Fibroblast of lung (primary cell): ENCODE results near the gene ZNF407.

Source experiments
- CTCF ChIP-seq, 2 donors: IDR thresholded peaks in 1 of 2; conservative IDR thresholded peaks in 1 of 2; 1 replicate in 1 of 2; 2 replicates in 1 of 2; pipeline ENCODE4 v1.5.1; 2011 to 2012; ENCODE audit warnings: low read length in 2 of 2, control low read depth in 1 of 2, inconsistent platforms in 1 of 2, low read depth in 1 of 2, mild to moderate bottlenecking in 1 of 2
- EZH2 ChIP-seq: IDR thresholded peaks from 2 replicates; pipeline ENCODE4 v1.5.1; 2012; ENCODE audit warnings: low read length, control low read depth, mild to moderate bottlenecking; ENCODE audit errors: missing control alignments

- no peak for TF ChIP-seq CTCF (conservative IDR thresholded peaks at IDR 0.05 in 1 of 2, IDR thresholded peaks at IDR 0.05 in 1 of 2; ENCODE audit: low read depth in 1 of 2, low read length in 2 of 2)
- TF ChIP-seq EZH2 = no peak
Measured at GRCh38 chr18:74989134-74989533, 391.5 kb downstream of the ZNF407 start.
